DOHH2 (cell line): ENCODE measurements around the gene PRRT4.

Source experiments
- H3F3A ChIP-seq: fragments of 200-600 bp; sonication (generic), shearing (Covaris generic); 2 replicates; pipeline ENCODE4 v1.6.0; 2016; ENCODE audit warnings: antibody characterized with exemption, mild to moderate bottlenecking; ENCODE audit not compliant: control insufficient read depth, insufficient read depth
- H3K27ac ChIP-seq: fragments of 200-600 bp; sonication (generic); 2 replicates; pipeline ENCODE4 v1.5.1; 2014; ENCODE audit warnings: low read depth, mild to moderate bottlenecking, low read length, moderate library complexity
- H3K27me3 ChIP-seq: fragments of 200-600 bp; sonication (generic); 2 replicates; pipeline ENCODE4 v1.6.1; 2014; ENCODE audit warnings: mild to moderate bottlenecking, low read length, mixed read lengths; ENCODE audit not compliant: control insufficient read depth
- H3K36me3 ChIP-seq: fragments of 200-600 bp; sonication (generic); 2 replicates; pipeline ENCODE4 v1.6.1; 2014; ENCODE audit warnings: mild to moderate bottlenecking, low read length, moderate library complexity, mixed read lengths; ENCODE audit not compliant: control insufficient read depth
- H3K4me1 ChIP-seq: fragments of 200-600 bp; sonication (generic); 2 replicates; pipeline ENCODE4 v1.6.1; 2014; ENCODE audit warnings: mild to moderate bottlenecking, low read length, mixed read lengths; ENCODE audit not compliant: control insufficient read depth
- H3K4me2 ChIP-seq: fragments of 200-600 bp; sonication (generic); 2 replicates; pipeline ENCODE4 v1.6.0; 2014; ENCODE audit warnings: mild to moderate bottlenecking, low read length, moderate library complexity
- H3K4me3 ChIP-seq: fragments of 200-600 bp; sonication (generic); 2 replicates; pipeline ENCODE4 v1.5.1; 2014; ENCODE audit warnings: mild to moderate bottlenecking, low read length, mixed read lengths
- H3K79me2 ChIP-seq: fragments of 200-600 bp; sonication (generic); 2 replicates; pipeline ENCODE4 v1.6.1; 2014; ENCODE audit warnings: mild to moderate bottlenecking, low read length, mixed read lengths; ENCODE audit not compliant: control insufficient read depth
- H3K9me2 ChIP-seq: fragments of 200-600 bp; sonication (generic); replicated peaks from 2 replicates; pipeline ENCODE4 v1.6.1; 2014; ENCODE audit warnings: mild to moderate bottlenecking, low read length, mixed read lengths; ENCODE audit not compliant: control insufficient read depth
- H3K9me3 ChIP-seq: fragments of 200-600 bp; sonication (generic); 2 replicates; pipeline ENCODE4 v1.6.1; 2014; ENCODE audit warnings: antibody characterized with exemption, low read length, mixed read lengths; ENCODE audit not compliant: control insufficient read depth, insufficient read depth
- H4K20me1 ChIP-seq: fragments of 200-600 bp; sonication (generic); 2 replicates; pipeline ENCODE4 v1.6.0; 2014; ENCODE audit warnings: low read depth, mild to moderate bottlenecking, antibody characterized with exemption, low read length, moderate library complexity; ENCODE audit not compliant: control insufficient read depth, insufficient read depth
- EZH2phosphoT487 ChIP-seq: fragments of 200-600 bp; sonication (generic); IDR thresholded peaks from 2 replicates; pipeline ENCODE4 v1.6.1; 2017; ENCODE audit warnings: borderline replicate concordance, mild to moderate bottlenecking, antibody characterized with exemption, low read length, moderate library complexity, mixed read lengths
- TF ChIP-seq, protein P1 (sequence below): fragments of 200-600 bp; sonication (generic); IDR thresholded peaks from one replicate; pipeline ENCODE4 v1.5.1; 2014; ENCODE audit warnings: antibody characterized with exemption, mild to moderate bottlenecking, low read depth, low read length; ENCODE audit not compliant: poor library complexity, severe bottlenecking

PRRT4 gene

DNA sequence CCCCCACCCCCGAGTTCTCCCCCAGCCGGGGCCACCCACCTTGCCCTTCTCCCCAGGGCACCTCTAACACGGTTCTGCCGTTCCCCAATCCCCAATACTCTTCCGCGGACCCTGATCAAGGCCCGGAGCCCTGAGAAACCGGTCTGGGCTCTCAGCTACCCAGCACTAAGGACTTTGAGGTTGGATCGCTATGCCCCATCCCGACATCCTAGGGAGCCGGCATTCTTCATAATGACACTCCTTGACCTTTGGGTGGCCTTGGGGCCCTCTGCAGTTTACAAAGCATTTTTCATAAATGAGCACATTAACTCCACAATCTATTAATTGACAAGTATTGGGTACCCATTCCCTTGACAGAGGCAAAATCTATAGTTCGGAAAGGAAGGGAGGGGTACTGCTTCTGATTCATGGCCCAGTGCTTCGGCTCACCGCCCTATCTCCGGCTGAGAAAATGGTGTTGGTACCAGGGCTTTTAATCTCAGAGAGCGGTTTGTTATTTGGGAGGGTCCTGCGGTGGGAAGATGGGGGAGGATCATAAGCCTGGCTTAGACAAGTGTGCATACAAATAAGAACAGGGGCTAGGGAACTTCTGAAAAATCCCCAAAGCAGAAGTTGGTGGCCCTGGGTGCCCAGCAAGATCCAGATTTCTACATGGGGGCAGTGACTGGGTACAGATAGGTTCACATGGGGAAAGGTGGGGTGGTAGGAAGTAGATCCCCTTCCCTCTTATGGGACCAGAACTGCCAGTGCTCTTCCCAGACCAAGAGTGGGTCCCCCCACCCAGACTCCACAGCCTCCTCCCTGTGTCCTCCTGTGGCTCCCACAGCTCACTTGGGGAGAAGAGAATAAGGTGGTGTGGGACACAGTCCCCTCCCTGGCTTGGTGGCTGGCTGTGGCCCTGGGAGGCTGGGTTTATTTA, 45.1 kb upstream of the PRRT4 start:
- Histone ChIP-seq H3K9me2 (no peaks in the 10 kb centered on the region), H3K27me3 (peaks cover 6% of the 10 kb centered on the region), H3K4me3 (peak overlapping the region; percentile 19; the same call in 1 of the 2 replicates), H3F3A (peaks cover 8% of the 10 kb centered on the region), H3K36me3 (peaks cover 28% of the 10 kb centered on the region), H3K27ac (no peak overlapping the region), H3K79me2 (peaks cover 33% of the 10 kb centered on the region), H4K20me1 (peaks cover 9% of the 10 kb centered on the region; the same call in 1 of the 2 replicates), H3K4me2 (peak overlapping the region; percentile 32), H3K4me1 (peaks cover 39% of the 10 kb centered on the region), H3K9me3 (no peaks in the 10 kb centered on the region)
- TF ChIP-seq, protein P1, sequence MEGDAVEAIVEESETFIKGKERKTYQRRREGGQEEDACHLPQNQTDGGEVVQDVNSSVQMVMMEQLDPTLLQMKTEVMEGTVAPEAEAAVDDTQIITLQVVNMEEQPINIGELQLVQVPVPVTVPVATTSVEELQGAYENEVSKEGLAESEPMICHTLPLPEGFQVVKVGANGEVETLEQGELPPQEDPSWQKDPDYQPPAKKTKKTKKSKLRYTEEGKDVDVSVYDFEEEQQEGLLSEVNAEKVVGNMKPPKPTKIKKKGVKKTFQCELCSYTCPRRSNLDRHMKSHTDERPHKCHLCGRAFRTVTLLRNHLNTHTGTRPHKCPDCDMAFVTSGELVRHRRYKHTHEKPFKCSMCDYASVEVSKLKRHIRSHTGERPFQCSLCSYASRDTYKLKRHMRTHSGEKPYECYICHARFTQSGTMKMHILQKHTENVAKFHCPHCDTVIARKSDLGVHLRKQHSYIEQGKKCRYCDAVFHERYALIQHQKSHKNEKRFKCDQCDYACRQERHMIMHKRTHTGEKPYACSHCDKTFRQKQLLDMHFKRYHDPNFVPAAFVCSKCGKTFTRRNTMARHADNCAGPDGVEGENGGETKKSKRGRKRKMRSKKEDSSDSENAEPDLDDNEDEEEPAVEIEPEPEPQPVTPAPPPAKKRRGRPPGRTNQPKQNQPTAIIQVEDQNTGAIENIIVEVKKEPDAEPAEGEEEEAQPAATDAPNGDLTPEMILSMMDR, result no peak

DNA sequence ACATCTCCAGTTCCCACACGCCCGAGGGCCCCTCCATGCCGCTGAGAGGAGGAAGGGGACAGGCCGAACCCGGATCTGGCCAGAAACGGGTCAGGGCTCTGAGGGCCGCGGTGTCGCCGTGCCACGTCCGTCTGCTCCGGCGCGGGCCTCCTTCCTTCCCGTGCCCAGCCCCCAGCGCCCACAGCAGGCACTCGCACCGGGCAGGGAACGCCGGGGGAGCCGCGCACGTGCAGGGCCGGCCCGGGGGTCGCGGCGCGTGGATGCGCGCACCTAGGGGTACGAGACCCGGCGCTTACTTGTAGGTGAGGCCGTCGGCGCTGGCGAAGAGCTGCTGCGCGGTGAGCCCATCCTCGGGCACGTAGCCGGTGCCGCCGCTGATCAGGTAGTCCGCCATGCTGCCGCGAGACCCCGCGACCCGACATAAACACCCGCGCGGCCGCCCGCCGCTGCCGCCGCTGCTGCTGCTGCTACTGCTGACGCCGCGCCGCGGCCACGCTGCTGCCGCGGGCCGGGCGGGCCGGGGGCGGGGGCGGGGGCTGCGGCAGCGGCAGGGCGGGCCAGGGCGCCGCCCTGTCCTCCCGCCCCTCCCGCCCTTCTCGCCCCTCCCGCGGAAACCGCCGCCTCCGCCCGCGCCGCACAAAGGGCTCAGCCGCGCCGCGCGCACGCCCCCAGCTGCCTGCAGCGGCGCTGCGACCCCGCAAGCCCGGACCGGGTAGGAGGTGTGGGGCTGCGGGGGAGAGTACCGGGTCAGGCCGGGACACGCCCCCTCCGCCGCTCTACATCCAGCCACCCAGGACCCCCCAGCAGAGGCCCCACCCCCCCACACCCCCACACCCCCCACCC, 44.2 kb upstream of the PRRT4 start:
- H3K9me2 ChIP-seq, result no peaks in the 10 kb centered on the region
- H3K9me3 ChIP-seq, result no peaks in the 10 kb centered on the region
- peaks cover 39% of the 10 kb centered on the region for H3K4me1 ChIP-seq
- peak overlapping the region; percentile 88 for H3K4me3 ChIP-seq
- peaks cover 6% of the 10 kb centered on the region for H3K27me3 ChIP-seq
- peaks cover 8% of the 10 kb centered on the region for H3F3A ChIP-seq
- peak overlapping the region; percentile 87 for H3K4me2 ChIP-seq
- TF ChIP-seq, protein P1, result no peak
- TF ChIP-seq EZH2phosphoT487, result no peak
- H3K27ac ChIP-seq, result peak overlapping the region; percentile 15
- H4K20me1 ChIP-seq, result peaks cover 9% of the 10 kb centered on the region; the same call in 1 of the 2 replicates
- peaks cover 33% of the 10 kb centered on the region for H3K79me2 ChIP-seq
- peaks cover 37% of the 10 kb centered on the region for H3K36me3 ChIP-seq

DNA sequence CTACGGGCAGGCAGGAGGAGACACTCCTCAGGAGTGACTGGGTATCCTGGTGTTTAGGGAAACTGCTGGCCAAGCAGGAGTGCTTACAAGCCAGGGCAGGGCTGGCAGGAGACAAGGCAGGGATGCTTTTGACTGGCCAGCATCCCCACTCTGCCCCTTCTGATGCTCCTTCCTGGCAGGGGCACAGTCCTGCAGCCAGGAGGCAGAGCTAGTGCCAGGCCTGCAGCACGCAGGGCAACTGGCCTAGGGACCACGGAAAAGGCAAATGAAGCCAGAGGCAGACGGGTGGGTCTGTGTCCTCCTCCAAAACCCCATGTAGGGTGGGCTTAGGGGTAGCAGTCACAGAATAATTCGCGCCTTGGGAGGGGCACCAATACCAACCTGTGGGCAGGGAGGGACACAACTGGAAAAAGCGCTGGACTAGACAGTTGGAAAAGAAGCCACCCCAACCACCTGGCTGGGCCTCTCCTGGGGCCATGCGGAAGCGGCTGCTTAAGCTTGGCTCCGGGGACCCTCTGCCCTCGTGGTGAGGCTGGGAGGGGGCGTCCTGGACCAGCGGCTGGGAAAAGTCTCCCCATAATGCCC, 43.5 kb upstream of the PRRT4 start:
- no peaks in the 10 kb centered on the region; the same call in 1 of the 2 replicates for H3K27me3 ChIP-seq
- peaks cover 33% of the 10 kb centered on the region for H3K79me2 ChIP-seq
- H3K9me2 ChIP-seq, result no peaks in the 10 kb centered on the region
- peaks cover 8% of the 10 kb centered on the region for H3F3A ChIP-seq
- H3K36me3 ChIP-seq, result peaks cover 44% of the 10 kb centered on the region
- H3K4me2 ChIP-seq, result peak overlapping the region; percentile 87
- H3K4me3 ChIP-seq, result peak overlapping the region; percentile 88
- H3K27ac ChIP-seq, result peak overlapping the region; percentile 15
- peaks cover 33% of the 10 kb centered on the region for H3K4me1 ChIP-seq
- H3K9me3 ChIP-seq, result no peaks in the 10 kb centered on the region
- TF ChIP-seq, protein P1, result peak; percentile 24
- TF ChIP-seq EZH2phosphoT487, result no peak
- peaks cover 9% of the 10 kb centered on the region; the same call in 1 of the 2 replicates for H4K20me1 ChIP-seq
